Activated T-helper 1 cell treated with Interleukin-2 at 50 U/mL for 16 hours (primary cell): Measurements from ENCODE around the gene DMD.
"Not testable (repeated sequence)": the region's sequence is repeated elsewhere in the genome, so short reads cannot be mapped to it uniquely, and the experiment has no call there.

Source experiments
- DNase-seq: peaks from one replicate; pipeline ENCODE4 v3.0.0-alpha.2; 2020; ENCODE audit warnings: low read depth

Gene DMD

DNA sequence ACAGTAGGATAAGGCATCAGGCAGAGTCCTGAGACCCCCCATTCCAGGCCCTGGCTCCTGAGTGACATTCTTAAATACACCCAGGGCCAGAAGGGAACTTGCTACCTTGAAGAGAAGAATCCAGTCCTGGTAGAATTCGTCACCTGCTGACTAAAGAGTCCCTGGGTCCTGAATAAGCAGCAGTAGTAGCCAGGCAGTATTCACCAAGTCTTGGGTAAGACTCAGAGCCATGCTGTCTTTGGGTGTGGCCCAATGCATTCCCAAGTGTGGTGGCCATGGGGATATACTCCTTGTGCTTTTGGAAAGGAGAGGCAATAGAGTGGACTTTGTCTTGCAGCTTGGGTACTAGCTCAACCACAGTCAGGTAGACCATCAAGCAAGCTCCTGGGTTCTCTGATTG, 359.1 kb downstream of the DMD start:
- DNase-seq = no peak

- DNase-seq = no peak
Observed at GRCh38 chrX:32851556-32851955, 359.8 kb downstream of the DMD start.

DNA sequence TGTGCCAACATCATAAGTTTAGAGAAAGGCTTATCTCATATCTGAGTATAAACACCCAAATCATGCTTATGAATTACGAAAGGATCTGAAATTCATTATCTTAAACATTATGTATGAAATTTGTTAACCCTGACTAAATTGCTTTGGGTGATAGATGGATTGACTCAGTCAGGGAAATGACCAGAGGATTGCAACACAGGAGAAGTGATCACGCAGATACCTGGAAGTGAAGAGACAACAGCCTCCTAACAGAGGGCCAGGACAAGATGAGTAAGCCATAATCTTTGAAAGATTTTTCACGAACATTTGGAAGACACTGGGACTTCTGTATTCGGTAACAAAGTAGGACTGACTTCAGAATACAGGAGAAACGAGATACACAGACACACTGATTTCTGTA, 363.4 kb downstream of the DMD start:
- no peak for DNase-seq

DNA sequence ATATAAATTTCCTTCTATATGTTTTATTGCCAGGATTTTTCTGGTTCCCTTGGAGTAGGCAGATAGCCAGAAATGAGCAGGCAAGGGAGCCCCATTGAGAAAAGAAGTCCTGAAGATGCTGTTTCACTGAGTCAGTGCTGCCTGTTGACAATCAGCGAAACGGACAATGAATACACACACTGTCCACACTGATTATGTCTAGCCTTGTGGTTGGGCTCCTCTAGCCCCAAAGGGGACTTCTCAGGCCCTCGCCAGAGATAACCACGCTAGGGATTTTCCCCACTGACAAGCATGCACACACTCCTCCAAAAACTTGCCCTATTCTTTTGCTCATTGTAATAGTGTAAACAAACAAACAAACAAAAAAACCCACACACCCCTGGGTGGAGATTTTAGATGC, 369.3 kb downstream of the DMD start:
- DNase-seq = no peak

DNA sequence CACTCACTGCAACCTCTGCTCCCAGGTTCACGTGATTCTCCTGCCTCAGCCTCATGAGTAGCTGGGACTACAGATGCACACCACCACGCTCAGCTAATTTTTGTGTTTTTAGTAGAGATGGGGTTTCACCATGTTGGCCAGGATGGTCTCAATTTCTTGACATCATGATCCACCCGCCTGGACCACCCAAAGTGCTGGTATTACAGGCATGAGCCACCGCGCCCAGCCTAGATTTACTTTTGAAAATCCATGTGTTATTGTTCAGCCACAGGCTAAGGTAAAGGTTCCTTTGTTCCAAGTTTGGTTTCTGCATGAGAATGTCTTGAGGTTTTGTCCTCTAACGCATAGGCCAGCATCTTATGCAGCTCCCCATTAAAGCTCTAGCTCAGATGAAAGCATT, 371.6 kb downstream of the DMD start:
- DNase-seq = no peak

DNA sequence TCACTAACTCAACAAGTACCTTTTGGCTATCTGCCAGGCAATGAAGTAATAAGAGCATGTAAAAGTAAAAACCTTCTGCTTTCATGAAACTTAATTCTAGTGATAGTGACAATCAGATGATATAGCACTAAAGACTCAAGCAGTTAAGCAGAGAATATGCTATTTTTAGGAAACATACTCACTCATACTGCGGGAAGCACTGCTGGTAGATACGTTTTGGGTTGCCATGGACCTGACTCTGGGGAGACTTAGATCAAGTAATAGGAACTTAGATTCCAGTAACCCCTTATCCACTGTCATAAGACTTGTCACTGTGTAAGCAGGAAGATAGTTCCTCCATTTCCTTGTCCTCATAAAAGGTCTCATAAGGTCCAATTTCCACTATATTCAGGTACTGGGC, 386.3 kb downstream of the DMD start:
- DNase-seq = no peak

- DNase-seq = no peak
Observed at GRCh38 chrX:32804034-32804433, 407.3 kb downstream of the DMD start.

DNA sequence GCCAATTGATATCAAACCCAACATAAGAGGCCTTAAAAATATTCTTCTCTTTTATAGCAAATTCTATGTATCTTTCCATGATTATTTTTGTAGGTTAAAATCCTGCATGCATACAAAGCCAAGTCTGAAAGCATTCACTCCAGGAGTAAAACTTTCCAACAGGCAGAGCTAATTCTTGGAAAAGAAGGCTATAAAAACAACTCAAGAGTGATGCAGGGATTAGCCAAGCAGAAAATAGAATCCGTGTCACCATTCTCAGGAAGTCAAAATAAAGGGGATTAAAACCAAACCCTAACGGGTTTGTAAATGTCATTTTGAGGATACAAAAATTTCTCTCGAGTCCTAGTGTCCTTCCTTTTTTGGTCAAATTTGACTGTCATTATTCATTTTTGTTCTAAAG, 412.4 kb downstream of the DMD start:
- DNase-seq = no peak

GRCh38 chrX:32788936-32789335, 422.4 kb downstream of the DMD start:
- DNase-seq = no peak

- DNase-seq = no peak
Observed at GRCh38 chrX:32780109-32780508, 431.2 kb downstream of the DMD start.

GRCh38 chrX:32778965-32779364, 432.4 kb downstream of the DMD start:
- no peak for DNase-seq

GRCh38 chrX:32774966-32775365, 436.4 kb downstream of the DMD start:
- no peak for DNase-seq

GRCh38 chrX:32749070-32749469, 462.3 kb downstream of the DMD start:
- DNase-seq = no peak

DNA sequence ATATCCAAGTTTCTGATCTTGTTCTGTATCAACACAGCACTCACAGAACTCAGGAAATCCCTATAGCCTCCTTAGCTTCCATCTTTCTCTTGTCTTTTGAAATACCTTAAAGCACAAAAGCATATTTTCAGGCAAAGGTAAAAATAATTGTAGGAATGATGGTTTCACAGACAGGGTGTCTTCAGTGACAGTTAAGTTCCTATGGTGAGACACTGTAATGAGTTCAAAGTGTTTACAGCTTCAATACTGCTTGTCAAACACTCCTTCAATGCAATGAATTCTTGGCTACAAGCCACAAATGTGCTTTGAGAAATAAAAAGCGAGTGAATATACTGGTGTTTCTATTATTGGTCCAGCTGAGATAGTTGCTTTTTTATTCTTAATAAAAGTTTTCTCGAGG, 466.0 kb downstream of the DMD start:
- DNase-seq = no peak

DNA sequence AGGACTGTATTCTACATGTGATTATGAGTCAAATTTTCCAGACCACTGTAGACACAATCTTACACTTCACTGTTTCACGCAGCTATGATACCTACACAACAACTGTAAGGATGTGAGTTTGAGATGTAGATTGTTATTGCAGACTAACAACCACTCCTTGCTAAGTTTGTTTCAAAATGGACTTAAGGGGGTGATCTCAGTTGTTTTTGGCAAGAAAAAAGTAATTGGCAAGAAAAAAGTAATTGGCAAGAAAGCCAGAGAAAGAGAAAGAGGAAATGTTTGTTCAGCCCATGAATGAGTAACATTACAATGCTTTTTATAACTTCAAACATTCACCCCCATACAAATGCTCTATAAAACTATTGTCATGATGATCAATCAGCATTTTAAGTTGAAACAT, 466.4 kb downstream of the DMD start:
- no peak for DNase-seq

GRCh38 chrX:32741910-32742309, 469.4 kb downstream of the DMD start:
- DNase-seq = no peak

GRCh38 chrX:32708542-32708941, 502.8 kb downstream of the DMD start:
- DNase-seq = no peak

DNA sequence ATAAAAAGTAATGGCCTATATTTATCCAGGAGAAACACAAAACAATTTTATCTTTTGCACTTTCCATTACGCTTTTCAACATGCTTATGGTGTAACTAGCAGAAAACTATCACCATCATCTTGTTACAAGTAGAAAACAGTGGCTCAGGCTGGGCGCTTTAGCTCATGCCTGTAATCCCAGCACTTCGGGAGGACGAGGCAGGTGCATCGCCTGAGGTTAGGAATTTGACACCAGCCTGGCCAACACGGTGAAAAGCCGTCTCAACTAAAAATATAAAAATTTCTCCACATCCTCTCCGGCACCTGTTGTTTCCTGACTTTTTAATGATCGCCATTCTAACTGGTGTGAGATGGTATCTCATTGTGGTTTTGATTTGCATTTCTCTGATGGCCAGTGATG, 506.0 kb downstream of the DMD start:
- DNase-seq = not testable (repeated sequence)

DNA sequence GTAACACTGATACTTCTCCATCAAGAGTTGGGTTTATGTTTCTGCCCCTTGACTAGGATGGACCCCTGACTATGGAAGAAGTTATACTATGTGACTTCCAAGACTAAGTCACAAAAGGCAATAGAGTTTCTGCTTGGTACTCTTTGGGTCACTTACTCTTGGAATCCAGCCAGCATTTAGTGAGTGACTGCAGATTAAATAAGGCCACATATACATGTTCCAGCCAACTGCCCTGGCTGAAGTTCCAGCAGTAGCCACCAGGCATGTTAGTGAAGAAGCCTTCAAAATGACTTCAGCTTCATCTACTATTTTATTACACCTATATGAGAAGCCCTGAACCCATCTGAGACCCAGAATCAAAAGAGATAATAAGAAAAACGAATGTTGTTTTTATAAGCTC, 524.0 kb downstream of the DMD start:
- no peak for DNase-seq

GRCh38 chrX:32678487-32678886, 532.9 kb downstream of the DMD start:
- DNase-seq = no peak

- DNase-seq = no peak
Observed at GRCh38 chrX:32673193-32673592, 538.2 kb downstream of the DMD start.

GRCh38 chrX:32662516-32662915, 548.8 kb downstream of the DMD start:
- no peak for DNase-seq

DNA sequence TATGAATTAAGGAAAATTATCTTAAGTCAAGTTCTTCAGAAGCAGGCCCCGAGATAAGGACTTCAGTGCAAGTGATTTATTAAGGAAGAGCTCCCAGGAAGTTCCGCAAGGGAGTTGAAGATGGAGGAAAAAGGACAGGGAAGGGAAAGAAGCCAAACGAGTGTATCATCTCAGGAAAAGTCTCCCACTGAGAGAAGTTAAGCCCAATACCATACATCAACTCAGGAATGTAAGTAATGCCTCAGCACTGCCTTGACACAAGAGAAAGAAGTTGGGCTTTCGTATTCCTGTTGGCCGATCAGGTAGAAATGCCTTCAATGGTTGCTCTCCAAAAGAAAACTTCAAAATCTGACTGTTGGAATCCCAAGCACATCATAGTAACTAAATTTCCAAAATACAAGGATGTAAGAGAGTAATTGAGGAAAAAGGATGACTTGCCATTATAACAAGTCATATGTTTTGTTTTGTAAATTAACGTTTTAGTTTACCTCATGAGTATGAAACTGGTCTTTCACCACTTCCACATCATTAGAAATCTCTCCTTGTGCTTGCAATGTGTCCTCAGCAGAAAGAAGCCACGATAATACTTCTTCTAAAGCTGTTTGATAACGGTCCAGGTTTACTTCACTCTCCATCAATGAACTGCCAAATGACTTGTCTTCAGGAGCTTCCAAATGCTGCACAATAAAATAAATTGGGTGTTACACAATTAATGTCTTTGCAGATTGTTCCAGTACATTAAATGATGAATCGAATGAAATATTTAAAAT, 566.7 kb downstream of the DMD start:
- no peak for DNase-seq

GRCh38 chrX:32642283-32642682, 569.1 kb downstream of the DMD start:
- no peak for DNase-seq

DNA sequence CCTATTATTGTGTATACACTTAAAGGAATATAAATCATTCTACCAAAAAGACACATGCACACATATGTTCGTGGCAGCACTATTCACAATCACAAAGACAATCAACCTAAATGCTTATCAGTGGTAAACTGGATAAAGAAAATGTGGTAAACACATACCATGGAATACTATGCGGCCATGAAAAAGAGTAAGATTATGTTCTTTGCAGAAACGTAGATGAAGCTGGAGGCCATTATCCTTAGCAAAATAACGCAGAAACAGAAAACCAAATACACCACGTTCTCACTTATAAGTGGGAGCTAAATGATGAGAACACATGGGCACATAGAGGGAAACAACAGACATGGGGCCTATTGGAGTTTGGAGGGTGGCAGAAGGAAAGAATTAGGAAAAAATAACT, 593.2 kb downstream of the DMD start:
- no peak for DNase-seq
